GM18907 (cell line): Measurements from ENCODE around the gene TMPRSS3.

Experiments
- ATAC-seq: cut with Tn5 transposase; IDR thresholded peaks from one replicate; pipeline ENCODE4 v1.9.1; 2021; ENCODE audit warnings: mild to moderate bottlenecking, moderate library complexity; ENCODE audit not compliant: unreplicated experiment

Gene TMPRSS3

GRCh38 chr21:42353623-42354022 is 42.2 kb downstream of the TMPRSS3 start:
- ATAC-seq, result no peak

DNA sequence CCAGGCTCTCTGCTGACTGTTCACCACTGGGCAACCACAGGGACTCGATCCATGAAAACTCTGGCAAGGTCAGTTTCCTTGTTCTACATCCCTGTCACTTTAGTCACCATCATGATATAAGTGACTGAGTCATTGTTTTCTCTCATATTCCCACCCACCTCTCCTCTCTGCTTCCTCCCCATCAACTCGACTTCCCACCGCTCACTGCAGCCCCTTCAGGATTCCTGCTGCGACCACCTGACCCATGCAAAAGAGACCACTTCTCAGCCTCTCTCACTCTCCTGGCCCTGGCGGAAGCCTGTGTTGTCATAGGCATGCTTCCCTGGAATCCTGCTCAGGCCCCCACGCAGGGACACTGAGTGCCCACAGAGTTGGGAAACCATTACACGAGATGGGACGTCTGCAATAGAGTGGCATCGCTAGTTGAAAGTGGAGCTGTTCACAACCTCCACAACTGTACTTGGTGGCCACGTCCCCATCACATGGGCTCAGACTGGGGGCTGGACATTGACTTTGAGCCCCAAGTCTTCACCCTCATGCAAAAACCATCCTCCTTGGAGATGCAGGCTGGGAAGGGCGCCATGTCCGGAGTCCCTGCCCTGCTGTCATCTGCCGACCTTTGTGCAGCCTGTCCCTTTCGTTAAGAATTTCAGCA is 43.3 kb downstream of the TMPRSS3 start:
- no peak for ATAC-seq

- no peak for ATAC-seq
Measured at GRCh38 chr21:42351626-42352440, 44.0 kb downstream of the TMPRSS3 start.

DNA sequence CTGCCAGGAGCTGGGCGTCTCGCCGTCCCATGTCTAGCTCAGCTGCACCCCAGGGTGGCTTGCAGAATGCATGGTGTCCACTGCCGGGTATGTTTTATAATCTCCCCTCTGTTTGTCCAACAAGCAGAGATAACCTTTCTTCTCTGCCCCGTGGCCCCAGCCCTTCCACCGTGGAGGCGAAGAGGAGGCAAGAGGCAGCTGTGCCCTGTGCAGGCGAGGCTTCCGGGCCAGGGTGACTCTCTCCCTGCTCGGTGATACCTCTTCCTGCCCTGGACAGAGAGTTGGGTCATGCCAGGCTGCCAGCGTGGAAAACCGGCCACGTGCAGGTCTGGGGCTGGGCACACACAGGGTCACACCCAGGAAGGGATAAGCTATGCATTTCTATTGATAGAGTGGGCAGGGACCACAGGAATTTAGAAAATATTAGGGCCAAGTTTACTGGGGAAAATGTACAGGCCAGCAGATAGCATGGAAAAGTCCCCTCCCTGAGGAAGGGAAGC is 44.9 kb downstream of the TMPRSS3 start, which contains the start of gene TFF2:
Gene TFF2, minus strand, starts transcription at position 68 of the 500 bp plus-strand sequence. Its CDS starts 37 bp downstream, at position 31.
- ATAC-seq, result no peak

DNA sequence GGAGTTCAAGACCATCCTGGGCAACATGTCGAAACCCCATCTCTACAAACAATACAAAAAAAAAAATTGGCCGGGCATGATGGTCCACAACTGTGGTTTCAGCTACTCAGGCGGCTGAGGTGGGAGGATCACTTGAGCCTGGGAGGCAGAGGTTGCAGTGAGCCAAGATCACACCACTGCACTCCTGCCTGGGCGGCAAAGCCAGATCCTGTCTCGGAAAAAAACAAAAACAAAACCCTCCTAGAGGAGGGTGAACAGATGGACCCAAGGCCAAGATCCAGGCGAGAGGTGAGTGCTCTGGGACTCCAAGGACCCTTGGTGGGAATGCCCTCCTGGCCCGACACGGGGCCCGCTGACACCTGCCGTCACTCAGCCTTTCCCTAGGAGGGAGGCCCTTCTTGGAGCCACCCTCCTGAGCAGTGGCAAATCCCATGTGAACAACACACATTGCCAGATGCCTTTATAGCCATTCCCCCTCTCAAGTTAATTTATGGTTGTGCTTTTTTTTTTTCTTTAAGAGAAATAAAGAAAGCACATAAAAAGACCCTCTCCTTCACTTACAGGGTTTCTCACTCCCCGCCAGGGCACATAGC is 45.4 kb downstream of the TMPRSS3 start:
- no peak for ATAC-seq

GRCh38 chr21:42349420-42350317 is 46.2 kb downstream of the TMPRSS3 start:
- no peak for ATAC-seq

DNA sequence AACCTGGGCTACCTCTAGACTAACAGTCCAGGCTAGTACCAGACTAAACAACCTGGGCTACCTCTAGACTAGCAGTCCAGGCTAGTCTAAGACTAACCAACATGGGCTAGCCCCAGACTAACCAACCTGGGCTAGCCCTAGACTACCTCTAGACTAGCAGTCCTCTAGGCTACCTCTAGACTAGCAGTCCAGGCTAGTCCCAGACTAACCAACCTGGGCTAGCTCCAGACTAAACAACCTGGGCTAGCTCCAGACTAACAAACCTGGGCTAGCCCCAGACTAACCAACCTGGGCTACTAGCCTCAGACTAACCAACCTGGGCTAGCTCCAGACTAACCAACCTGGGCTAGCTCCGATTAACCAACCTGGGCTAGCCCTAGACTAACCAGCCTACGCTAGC is 47.1 kb downstream of the TMPRSS3 start:
- ATAC-seq, result no peak

- no peak for ATAC-seq
Measured at GRCh38 chr21:42347601-42348327, 48.1 kb downstream of the TMPRSS3 start.

GRCh38 chr21:42346866-42347600 is 48.8 kb downstream of the TMPRSS3 start:
- no peak for ATAC-seq

GRCh38 chr21:42346441-42346840 is 49.4 kb downstream of the TMPRSS3 start:
- ATAC-seq, result no peak

GRCh38 chr21:42344631-42345030 is 51.2 kb downstream of the TMPRSS3 start:
- no peak for ATAC-seq

DNA sequence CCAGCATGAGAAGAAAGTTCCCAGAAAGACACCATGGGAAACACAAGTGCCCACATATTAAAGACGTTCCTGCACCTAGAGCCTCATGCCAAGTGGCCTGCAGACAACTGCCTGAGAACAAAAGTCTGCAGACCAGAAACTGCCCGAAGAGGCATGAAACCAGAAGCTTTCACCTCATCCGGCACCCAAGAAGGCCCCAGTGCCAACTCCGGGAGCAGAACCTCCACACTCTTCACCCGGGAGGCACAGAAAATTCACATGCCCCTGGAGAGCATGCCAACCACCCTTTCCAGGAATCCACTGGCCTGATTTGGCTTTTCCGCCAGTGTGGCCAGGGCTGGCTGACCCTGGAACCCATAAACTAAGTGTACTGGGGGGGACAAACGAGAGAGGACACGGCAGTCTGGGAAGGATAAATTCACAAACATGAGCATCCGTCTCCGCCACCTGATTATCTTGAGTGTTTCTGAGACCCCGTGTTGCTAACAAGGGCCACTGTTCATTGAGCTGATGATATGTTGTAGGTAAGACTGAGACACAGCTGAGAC is 51.8 kb downstream of the TMPRSS3 start:
- ATAC-seq, result no peak

GRCh38 chr21:42343556-42343955 is 52.3 kb downstream of the TMPRSS3 start:
- no peak for ATAC-seq

GRCh38 chr21:42343101-42343500 is 52.8 kb downstream of the TMPRSS3 start:
- ATAC-seq, result no peak

- ATAC-seq, result no peak
Measured at GRCh38 chr21:42341776-42342542, 53.9 kb downstream of the TMPRSS3 start.

- ATAC-seq, result no peak
Measured at GRCh38 chr21:42340187-42341050, 55.4 kb downstream of the TMPRSS3 start.
